Occipital lobe (tissue), 2 donors: ENCODE measurements around the gene FSD2. TPM values are rescaled to one million over a fixed set of nuclear protein-coding genes. Genes with fewer than 3 reads are reported as not detected.
"Not testable (repeated sequence)": the region's sequence is repeated elsewhere in the genome, so short reads cannot be mapped to it uniquely, and the experiment has no call there.

Experiments
- DNase-seq: peaks from one replicate; lab custom pipeline; 2025; lab: John Stamatoyannopoulos, UW
- total RNA-seq: library from RNA; depleted of rRNA; stranded (reverse); fragments of >200 nt; gene quantifications from one replicate; pipeline ENCODE4 v1.2.3, GENCODE V29; 2014

FSD2 gene
- total RNA-seq, 1 donor from 2014 or later, result 0.16 TPM

DNA sequence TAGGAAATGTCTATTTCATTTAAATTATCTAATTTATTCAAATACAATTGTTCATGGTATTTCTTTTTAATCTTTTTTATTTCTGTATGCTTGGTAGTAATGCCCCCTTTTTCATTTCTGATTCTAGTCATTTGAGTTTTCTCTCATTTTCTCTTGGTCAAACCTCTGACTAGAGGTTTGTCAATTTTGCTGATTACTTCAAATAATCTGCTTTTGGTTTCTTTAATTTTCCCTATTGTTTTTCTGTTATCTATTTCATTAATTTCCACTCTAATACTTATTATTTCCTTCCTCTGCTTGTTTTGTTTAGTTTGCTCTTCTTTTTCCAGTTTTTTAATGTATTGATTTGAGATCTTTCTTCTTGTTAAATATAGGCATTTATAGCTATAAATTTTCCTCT lies 12.1 kb downstream of the FSD2 start:
- no peak for DNase-seq

DNA sequence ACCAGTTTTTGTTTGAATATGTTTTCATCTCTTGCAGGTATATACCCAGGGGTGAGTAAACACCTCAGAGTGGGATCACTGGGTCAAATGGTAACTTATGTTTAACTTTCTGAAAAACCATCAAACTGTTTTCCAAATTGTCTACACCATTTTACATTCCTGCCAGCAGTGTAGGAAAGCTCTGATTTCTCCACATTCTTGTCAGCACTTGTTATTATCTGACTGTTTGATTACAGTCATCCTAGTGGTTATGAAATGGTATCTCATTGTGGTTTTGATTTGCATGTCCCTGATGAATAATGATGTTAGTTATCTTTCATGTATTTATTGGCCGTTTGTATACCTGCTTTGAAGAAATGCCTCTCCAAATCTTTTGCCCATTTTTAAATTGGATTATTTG lies 13.8 kb downstream of the FSD2 start:
- no peak for DNase-seq

DNA sequence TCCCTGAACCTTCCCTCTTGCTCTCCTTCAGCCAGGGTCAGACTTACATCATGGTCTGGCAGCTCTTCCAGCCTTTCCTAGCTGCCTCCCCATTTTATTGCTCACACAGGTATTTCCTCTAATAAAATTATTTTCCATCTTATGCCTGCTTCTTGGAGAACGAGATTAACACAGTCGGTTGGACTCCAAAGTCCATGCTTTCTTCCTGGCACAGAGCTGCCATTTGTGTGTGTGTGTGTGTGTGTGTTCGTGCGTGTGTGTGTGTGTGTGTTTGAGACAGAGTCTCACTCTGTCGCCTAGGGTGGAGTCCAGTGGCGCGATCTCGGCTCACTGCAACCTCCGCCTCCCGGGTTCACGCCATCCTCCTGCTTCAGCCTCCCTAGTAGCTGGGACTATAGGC lies 15.5 kb downstream of the FSD2 start:
- DNase-seq, result no peak

DNA sequence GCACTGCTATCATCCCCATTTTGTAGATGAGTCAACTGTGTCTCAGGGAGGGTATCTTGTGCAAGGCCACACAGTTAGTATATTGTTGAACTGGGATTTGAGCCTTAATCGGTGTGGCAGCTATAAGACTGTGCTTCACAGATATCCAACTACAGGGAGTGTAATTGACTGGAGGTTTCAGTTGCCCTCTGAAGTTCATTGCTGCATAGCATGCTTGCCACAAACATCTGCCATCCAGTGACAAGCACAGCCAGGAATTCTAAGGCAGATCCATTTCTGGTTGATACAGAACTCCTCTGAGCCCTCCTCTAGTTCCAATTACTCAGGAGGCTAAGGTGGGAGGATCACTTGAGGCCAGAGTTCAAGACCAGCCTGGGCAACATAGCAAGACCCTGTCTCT lies 16.4 kb downstream of the FSD2 start:
- DNase-seq, result no peak

DNA sequence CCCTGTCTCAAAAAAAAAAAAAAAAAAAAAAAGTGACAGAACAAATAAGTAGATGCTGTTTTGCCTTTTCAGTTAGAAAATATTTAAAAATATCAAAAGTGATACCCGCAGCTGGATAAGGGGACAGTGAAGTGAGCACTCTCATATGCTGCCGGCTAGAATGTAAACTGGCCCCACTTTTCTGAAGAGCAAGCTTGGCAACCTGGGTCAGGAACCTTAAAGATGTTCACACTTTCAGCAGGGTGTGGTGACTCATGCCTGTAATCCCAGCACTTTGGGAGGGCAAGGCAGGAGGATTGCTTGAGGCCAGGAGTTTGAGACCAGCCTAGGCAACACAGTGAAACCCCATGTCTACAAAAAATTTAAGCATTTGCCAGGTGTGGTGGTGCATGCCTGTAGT lies 17.4 kb downstream of the FSD2 start:
- DNase-seq, result no peak

DNA sequence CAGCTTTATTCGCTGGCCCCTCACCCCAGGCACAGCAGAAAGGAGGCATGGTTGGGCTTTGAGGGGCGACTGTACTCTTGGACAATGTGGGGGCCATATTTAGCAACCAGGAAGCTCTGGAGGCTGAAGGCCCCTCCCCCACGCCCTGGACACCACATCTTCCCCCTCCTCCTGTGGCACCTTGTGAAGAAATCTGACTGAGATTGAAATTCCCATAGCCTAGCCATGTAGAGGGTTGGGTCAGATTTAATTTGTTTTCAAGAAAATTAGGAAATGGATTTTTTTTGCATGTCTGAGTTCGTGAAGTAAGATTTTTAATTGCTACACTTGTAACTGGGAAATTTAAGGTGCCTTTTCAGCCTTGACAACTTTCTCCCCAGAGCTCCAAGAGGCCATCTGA lies 24.5 kb downstream of the FSD2 start:
- no peak for DNase-seq

DNA sequence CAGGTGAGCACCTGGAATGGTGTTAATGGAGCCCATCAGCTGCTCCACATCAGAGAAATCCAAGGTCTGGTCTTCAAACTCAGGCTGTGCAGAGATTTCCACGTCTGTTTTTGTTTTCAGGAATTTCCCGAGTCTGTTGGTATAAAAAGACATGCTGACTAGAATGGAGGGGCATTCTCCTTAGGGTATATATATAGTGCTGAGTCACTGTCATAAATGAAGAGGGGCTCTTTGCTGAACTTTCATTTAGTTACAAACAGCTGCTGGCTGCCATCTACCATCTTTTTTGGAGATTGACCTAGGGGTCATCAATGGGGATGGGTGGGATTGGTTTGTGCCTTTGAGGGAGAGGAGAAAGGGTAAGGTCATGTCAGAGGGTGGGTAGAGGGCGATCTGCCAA lies 27.1 kb downstream of the FSD2 start:
- no peak for DNase-seq

DNA sequence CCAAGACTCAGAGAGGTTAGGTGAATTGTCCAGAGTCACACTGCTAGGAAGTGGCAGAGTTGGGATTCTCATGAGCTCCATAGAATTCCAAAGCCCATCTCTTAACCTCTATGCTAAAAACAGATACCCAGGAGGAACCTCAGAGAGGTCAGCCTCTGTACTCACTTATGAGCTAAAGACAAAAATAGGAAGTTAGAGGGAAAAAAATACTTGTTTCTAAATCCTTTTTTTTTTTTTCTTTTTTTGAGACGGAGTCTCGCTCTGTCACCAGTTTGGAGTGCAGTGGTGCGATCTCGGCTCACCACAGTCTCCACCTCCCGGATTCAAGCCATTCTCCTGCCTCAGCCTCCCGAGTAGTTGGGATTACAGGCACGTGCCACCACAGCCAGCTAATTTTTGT lies 31.4 kb downstream of the FSD2 start:
- no peak for DNase-seq

DNA sequence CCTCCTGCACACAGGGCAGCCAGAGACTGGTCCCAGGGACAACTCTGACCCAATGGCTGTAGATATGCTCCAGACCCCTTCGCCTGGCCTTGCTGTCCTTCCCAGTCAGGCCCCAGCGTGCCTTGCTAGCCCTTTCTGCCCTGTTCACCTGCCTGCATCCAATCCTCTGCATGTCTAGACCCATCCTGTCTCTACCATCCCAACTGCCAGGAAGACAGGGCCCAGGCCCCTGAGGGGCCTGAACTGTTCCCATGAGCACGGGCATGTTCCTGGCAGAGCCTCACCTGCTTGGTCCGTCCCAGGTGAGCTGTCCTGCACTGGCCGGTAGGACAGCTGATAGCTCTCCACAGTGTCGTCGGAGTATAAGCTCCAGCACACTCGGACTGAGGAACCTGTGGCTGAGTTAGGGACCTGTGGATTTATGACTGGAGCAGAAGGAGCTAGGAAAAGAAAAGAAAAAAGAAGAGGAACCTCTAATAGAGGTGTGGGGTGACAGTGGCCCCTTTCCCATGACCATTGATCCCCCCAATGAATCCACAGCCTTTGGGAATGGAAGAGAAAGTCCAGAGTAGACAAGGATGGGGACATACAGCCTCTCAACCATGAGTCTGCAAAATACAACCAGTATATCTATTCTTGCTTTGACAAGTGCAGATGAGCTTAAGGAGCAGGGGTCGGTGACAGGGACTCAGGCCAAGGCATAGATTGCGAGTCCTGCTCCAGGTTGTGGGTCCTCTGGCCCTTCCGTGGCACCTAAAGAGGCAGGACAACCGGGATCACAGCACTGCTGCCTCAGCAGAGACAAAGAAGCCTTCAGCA lies 33.9 kb downstream of the FSD2 start:
- no peak for DNase-seq

DNA sequence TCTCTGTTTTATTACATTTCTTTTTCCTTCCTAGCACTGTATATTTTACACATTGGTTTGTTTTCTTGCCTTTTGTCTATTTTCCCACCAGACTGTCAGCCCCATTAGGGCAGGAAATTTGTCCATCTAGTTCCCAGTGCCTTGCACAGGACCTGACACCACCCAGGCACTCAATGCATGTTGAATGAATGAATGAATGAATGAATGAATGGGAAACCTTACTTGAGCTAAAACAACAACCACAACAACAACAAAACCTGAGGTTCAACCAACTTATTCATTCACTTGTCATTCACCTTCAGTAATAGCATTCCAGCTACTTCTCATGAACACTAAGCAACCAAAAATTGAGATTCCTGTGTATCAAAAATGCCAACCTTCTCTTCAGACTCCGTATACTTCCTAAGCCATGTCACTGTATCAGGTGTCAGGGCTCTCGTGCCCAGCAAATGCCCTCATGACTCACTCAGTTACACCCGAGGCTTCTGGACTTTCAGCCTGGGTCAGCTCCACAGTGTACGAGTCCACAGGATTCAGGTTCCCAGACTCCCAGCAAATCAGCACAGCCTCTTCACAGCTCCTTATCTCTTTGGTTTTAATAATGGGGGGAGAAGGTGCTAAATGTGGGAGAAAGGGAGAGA lies 37.3 kb downstream of the FSD2 start:
- DNase-seq, result no peak

DNA sequence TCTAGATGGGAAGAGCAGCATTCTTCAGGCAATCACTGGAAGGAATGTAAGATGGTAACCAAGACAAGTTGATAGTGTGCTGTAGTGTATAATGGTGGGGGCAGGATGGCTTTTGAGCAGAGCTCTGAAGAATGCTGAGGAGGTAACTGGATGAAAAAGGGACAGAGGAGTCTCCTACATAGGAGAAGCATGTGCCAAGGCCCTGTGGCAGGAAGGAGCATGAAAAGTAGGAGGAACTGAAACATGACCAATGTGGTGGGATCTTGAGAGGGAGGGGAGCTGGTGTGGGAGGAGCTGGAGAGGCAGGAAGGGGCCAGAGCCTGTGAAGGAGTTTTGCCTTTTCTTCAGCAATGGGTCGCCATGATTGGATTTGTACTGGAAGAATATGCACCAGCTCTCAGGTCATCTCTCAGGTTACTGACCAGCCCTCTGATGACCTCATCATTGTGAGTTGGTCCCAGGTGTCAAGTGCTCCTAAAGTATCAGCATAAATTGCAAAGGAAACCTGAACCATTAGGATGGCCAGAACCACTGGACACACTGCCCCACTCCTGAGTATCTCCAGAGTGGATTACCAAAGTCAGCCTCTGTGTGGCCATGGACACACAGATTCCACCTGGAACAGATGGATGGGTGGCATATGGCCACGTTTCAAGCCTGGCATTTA lies 38.6 kb downstream of the FSD2 start:
- no peak for DNase-seq

DNA sequence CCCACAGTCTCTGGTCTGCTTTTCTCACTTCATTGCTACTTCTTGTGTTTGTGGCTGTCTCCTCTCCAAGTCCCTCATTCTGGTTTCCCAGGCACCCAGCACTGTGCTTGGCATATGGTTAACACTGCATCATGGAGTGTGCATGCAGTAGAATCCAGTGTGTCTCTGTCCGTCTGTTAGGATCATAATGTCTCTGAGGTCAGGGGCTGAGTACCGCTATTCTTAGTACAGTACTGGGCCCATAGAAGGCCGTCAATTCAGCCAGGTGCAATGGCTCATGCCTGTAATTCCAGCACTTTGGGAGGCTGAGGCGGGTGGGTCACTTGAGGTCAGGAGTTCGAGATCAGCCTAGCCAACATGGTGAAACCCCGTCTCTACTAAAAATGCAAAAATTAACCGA lies 39.7 kb downstream of the FSD2 start:
- not testable (repeated sequence) for DNase-seq

DNA sequence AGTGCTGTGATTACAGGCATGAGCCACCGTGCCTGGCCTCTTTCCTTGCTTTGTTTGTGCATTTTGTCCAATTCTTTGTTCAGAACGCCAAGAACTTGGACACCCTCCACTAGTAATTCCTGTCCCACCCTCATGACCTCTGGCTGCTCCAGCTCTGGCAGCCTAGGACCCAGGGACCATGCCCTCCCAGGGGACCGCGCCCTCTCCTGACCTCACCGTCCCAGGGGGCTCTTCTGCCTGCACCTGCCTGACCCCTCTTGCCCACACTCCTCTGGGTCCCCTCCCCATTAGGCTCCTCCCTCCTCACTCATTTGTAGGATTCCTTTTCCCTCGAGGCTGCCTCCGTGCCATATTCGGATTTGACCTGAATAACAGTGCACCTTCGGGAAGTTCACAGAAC lies 41.1 kb downstream of the FSD2 start:
- DNase-seq, result no peak

DNA sequence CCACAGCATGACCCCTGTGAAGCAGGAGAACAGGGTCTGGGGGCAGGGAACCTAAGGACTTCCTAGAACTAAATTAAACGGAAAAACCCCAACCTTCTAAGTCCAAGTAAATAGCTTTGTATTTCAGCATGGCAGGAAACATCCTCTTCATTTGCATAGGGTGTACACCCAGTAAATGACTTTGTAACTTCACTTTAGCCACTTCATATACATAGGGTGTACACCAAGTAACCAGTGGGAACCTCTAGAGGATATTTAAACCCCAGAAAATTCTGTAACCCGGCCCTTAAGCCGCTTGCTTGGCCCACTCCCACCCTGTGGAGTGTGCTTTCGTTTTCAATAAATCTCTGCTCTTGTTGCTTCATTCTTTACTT lies 41.8 kb downstream of the FSD2 start:
- no peak for DNase-seq

DNA sequence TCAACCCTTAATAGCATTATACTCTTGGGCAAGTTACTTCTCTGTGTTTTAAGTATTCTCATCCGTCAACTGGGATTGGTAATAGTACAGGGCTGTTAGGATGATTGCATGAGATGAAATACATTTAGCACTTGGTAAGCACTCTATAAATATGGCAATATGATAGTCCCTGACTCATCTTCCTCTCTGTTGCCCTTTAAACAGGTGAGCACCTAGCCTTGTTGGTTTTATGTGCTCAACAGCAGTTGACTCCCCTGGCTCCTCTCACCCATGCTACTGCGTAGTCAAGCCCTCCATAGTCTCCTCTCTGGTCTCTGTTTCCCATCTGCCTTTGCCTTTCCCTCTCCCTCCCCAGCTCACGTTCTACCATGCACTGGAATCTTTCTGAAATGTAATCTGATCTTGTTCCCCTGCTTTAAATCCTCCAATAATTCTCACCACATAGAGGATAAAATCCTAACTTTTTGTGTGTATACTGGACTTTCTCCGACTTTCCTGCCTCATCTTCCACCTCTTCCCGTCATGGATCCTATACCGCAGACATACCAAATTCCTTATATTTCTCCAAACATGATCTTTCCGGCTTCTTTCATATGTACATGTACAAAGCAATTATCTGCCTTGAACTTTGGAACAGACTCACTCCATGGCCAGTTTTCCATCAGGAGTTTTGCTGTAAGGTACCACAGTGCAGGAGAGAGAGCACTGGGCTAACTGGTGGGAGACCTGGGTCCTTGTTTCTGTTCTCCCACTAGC lies 42.3 kb downstream of the FSD2 start:
- DNase-seq, result no peak

DNA sequence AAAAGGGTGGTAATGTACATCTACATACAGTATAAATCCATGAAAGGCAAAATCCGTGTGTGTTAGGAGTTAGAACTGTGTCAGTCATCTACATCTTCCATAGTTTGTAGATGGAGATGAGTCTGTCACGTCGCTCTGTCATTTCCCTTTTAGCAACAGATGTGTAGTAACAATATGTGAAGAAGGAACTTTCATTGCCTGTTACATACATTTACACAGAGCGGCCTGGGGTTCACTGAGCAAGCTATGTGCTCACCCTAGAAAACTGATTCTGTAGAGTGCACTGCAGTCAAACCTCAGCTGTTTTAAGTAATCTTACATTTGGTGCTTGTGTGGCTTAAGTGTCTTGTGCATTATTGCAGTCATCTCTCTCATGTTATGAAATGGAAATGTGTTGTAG lies 54.6 kb downstream of the FSD2 start:
- DNase-seq, result no peak

DNA sequence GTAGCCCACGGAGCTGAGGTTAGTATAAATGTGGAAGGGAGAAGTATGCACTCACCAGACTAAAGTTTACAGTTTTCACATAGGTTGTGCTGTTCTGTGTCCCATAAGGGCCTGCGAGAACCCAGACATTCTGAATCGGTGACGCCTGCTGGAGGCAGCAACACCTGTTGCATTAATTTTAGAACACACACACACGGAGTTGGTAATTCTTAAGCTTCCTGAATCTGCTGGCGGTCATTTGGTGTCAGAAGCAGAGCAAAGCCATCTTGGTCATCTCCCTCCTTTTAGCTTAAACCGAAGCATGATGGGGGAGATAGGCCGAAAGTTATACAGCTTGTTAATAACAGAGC lies 55.1 kb downstream of the FSD2 start:
- DNase-seq, result no peak

DNA sequence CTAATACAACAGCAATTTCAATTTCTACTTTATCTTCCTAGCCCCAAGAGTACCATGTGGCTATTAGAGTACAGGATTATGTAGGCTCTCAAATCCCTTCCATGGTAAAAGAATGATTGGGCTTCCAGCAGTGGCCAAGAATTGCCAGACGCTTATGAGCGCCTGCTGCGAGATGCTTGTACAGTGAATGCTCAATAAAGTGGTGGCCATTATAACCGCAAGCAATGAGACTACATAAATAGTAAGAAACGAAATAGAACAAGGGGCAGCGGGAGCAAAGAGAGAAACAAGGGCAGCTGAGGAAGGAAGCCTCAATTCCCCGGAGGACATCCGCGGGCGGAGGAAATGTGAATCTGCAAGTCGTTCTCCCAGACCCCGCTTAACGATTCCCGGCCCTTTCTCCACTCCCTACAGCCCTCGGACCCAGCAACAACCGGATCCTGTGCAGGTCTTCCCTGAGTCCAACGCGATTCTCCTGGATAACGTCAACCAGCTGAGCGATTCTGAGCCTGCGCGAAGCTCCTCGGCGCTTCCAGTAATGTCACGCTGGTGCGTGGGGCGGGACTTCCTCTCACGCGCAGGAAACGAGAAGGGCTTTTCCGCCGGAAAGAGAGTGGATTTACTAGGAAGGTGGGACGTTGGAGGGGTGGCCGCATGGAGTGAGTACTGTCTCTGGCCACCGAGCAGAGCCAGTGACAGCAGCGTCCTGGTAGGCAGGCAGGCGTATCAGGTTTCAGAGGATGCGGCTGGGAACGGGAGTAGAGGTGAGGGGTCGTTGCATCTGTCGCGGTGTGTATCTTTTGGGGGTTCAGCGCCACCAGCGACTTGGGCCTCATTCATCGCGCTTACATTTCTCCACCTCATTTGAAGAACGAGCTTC lies 55.7 kb downstream of the FSD2 start:
- peak; percentile 91 for DNase-seq

DNA sequence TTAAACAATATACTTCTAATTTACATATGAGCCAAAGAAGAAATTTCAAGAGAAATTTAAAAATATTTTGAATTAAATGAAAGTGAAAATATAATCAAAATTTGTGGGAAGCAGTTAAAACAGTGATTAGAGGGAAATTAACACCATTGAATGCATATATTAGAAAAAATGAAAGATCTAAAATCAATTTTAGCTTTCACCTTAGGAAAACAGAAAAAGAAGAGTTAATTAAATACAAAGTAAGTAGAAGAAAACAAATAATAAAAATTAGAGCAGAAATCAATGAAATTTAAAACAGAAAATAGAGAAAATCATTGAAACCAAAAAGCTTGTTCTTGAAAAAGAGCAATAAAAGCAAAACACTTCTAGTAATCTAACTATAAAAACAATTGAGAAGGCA lies 57.6 kb downstream of the FSD2 start:
- no peak for DNase-seq

DNA sequence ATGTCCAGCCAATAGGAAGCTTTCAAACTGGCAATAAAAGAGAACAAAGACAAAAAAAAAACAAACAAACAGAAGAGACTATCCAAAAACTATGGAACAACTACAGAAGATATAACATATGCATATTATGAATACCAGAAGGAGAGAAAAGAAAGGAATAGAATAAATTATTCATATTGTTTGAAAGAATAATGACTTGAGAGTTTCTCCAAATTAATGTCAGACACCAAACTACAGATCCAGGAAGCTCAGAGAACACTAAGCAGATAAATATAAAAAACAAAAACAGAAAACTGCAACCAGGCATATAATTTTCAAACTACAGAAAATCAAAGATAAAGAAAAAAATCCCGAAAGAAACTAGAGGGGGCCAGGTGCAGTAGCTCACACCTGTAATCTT lies 62.1 kb downstream of the FSD2 start:
- no peak for DNase-seq

DNA sequence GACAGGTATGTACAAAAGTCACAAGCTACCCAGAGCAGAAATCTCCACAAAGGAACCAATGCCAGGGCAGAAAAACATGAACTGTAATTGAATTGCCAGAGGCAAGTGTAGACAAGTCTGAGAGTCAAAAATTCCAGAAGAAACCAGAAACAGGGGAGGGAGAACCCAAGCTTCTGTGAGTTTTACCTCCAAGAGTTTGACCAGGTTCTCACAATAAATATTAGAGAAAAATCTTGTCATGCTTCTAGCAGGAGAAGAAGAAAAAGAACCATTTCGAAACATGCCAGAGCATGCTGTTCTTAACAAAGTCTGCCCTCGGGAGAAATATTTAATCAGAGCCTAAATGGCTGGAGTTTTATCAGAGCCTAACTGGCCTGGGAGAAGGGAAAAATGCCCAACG lies 63.7 kb downstream of the FSD2 start:
- no peak for DNase-seq
